HFFc6 (cell line): ENCODE data around the gene OPCML. TPM values are rescaled to one million over a fixed set of nuclear protein-coding genes. Genes with fewer than 3 reads are reported as not detected.

ENCODE experiments used
- DNase-seq: peaks from one replicate; pipeline ENCODE4 v3.0.0-alpha.2; 2018
- H3K27ac Mint-ChIP-seq: 2 replicates; pipeline ENCODE4 v1.8.0; 2020; ENCODE audit warnings: mild to moderate bottlenecking, mixed read lengths
- H3K27me3 Mint-ChIP-seq: 2 replicates; pipeline ENCODE4 v1.8.0; 2021; ENCODE audit warnings: mild to moderate bottlenecking, moderate library complexity, mixed read lengths; ENCODE audit not compliant: insufficient read depth
- H3K36me3 Mint-ChIP-seq: 2 replicates; pipeline ENCODE4 v1.8.0; 2021; ENCODE audit warnings: low read depth, mixed read lengths
- H3K4me1 Mint-ChIP-seq: 2 replicates; pipeline ENCODE4 v1.8.0; 2020; ENCODE audit warnings: low read depth, mixed read lengths
- H3K4me3 Mint-ChIP-seq: 2 replicates; pipeline ENCODE4 v1.8.0; 2020; ENCODE audit warnings: mild to moderate bottlenecking, moderate library complexity, mixed read lengths
- H3K9me3 Mint-ChIP-seq: 2 replicates; pipeline ENCODE4 v1.8.0; 2020; ENCODE audit warnings: mild to moderate bottlenecking, mixed read lengths
- total RNA-seq, 6 experiments: library from RNA; stranded (reverse); fragmentation: NEBNext Ultra II Directional; extraction: Animal tissue kit (Norgen Biotek cat#: 25700); gene quantifications; 2 replicates in 1 of 6; 3 replicates in 5 of 6; pipeline ENCODE4 v1.2.3, GENCODE V29; 2021
- TF ChIP-seq, protein P1 (sequence below): fragments of 200-600 bp; sonication (generic); IDR thresholded peaks from 2 replicates; pipeline ENCODE4 v1.5.0; 2021; ENCODE audit warnings: antibody characterized with exemption, mild to moderate bottlenecking

Gene OPCML
- total RNA-seq, 6 experiments from 2014 or later = 0.11 to 1.7 (median 0.33) TPM

DNA sequence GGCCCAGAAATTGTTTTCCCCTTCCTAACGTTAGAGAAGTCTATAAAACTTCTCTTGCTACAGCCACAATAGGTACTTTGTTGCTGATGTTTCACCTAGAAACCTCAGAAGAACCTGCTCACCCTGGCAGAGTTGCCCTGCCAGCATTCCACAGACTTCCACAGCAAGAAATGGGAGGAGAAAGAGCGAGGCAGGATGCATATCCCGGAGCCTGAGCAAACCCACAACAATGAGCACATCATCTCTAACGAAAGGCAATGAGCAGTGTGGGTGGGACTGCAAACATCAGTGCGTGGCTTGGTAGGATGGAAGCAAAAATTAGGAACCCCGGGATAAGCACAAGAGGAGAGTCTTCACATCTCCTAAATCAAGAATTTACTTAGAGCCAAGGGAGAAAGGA lies 892.3 kb downstream of the OPCML start:
- peaks cover 12% of the 10 kb centered on the region for H3K4me1 Mint-ChIP-seq
- no peak overlapping the region for H3K27ac Mint-ChIP-seq

DNA sequence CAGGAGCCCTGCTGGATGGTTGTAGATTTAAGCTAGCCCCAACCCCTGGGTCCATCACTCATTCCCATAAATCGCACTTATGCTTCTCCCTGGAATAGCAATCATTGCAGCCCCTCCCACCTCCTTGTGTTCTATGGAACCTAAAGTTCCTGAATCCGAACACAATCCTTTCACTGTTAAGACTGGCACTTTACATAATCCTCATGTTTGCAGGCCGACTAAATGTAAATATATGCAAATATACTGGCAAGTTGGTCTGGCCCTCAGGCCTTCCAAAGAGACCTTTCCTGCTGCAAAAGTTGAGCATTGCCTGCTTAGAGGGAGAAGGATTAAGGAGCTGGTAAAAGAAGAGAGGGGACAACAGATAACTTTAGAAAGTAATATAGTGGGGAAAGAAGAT lies 892.9 kb downstream of the OPCML start:
- Mint-ChIP-seq H3K36me3 (0 out of 2 replicates have a peak, but pooled peaks cover 4% of the 10 kb centered on the region), H3K9me3 (no peaks in the 10 kb centered on the region), H3K4me3 (no peak overlapping the region), H3K27ac (no peak overlapping the region), H3K27me3 (no peaks in the 10 kb centered on the region; the same call in none of the 2 replicates), H3K4me1 (peaks cover 18% of the 10 kb centered on the region)
- TF ChIP-seq, protein P1, sequence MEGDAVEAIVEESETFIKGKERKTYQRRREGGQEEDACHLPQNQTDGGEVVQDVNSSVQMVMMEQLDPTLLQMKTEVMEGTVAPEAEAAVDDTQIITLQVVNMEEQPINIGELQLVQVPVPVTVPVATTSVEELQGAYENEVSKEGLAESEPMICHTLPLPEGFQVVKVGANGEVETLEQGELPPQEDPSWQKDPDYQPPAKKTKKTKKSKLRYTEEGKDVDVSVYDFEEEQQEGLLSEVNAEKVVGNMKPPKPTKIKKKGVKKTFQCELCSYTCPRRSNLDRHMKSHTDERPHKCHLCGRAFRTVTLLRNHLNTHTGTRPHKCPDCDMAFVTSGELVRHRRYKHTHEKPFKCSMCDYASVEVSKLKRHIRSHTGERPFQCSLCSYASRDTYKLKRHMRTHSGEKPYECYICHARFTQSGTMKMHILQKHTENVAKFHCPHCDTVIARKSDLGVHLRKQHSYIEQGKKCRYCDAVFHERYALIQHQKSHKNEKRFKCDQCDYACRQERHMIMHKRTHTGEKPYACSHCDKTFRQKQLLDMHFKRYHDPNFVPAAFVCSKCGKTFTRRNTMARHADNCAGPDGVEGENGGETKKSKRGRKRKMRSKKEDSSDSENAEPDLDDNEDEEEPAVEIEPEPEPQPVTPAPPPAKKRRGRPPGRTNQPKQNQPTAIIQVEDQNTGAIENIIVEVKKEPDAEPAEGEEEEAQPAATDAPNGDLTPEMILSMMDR = no peak
- DNase-seq = no peak

More for the DNA sequence above, 892.3 kb downstream of the OPCML start:
- no peaks in the 10 kb centered on the region; the same call in none of the 2 replicates for H3K27me3 Mint-ChIP-seq
- TF ChIP-seq, protein P1 = no peak
- H3K4me3 Mint-ChIP-seq = no peak overlapping the region
- DNase-seq = no peak
- H3K9me3 Mint-ChIP-seq = no peaks in the 10 kb centered on the region
- no peaks in the 10 kb centered on the region for H3K36me3 Mint-ChIP-seq

DNA sequence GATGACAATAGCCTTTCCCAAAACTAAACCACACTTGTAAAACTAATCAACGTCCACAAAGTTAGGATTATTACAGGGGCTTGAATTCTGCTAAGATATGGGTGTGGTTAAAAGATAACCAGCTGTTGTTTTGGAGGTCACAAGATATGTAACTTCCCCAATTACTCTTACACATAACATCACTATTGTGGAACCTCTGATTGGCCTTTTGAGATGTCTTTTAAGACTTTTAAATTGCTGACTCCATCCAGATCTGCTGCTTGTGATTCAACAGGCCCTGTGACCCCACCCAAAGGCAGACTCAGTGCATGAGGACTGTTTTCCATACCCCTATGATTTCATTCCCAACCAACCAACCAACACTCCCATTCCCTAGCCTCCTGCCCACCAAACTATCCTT lies 893.9 kb downstream of the OPCML start:
- Mint-ChIP-seq H3K27me3 (no peaks in the 10 kb centered on the region; the same call in 1 of the 2 replicates), H3K36me3 (0 out of 2 replicates have a peak, but pooled peaks cover 5% of the 10 kb centered on the region), H3K4me1 (peaks cover 27% of the 10 kb centered on the region), H3K4me3 (no peak overlapping the region), H3K9me3 (no peaks in the 10 kb centered on the region), H3K27ac (no peak overlapping the region)
- TF ChIP-seq, protein P1 = no peak
- DNase-seq = no peak

DNA sequence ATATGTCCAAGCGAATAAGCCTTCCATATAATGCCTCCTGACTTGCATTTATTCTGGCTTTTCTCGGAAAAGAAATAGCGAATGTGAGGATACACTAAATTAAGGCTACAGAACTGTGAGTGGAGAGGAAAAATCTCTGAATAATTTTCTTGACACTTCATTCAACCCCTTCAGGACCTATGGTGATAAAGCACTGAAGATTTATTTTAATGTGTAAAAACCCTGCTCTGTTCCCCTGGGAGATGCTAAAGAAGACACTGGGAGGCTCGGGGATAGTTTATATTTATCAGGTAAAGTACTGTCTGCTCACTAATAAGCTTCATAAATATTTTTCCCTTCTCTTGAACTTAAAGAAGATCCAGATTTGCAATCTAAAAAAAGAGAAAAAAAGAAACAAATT lies 895.8 kb downstream of the OPCML start:
- Mint-ChIP-seq H3K9me3 (no peaks in the 10 kb centered on the region), H3K27ac (no peak overlapping the region), H3K4me3 (no peak overlapping the region), H3K36me3 (0 out of 2 replicates have a peak, but pooled peaks cover 5% of the 10 kb centered on the region), H3K4me1 (peaks cover 46% of the 10 kb centered on the region), H3K27me3 (no peaks in the 10 kb centered on the region; the same call in 1 of the 2 replicates)
- no peak for DNase-seq
- TF ChIP-seq, protein P1 = no peak

DNA sequence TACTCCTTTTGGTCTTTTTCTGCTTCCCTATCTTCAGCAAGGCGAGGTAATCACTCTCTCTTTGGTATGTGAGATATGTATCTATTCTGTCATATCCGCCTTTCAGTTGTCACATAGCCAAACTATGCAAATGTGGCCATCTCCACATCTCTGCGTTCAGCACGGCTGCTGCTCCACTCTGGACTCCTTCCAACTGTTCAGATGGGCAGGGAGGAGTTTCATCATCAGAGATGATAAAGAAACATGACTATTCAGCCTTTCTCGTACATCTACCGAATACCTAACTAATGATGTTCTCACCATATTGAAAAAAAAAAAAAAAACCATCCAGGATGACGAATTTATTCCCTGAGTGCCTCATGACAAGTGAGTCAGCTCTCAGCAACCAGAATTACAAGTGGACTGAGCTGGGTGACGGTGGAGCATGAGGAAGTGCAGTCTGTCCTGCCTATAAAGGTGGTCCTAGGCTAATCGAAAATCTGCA lies 899.6 kb downstream of the OPCML start:
- Mint-ChIP-seq H3K9me3 (no peaks in the 10 kb centered on the region), H3K4me3 (peak overlapping the region; percentile 66), H3K4me1 (peaks cover 38% of the 10 kb centered on the region), H3K36me3 (0 out of 2 replicates have a peak, but pooled peaks cover 5% of the 10 kb centered on the region), H3K27me3 (no peaks in the 10 kb centered on the region; the same call in 1 of the 2 replicates), H3K27ac (peak overlapping the region; percentile 98)
- peak; percentile 100 for DNase-seq
- TF ChIP-seq, protein P1 = no peak
